Right forelimb (tissue), 1 donor: ENCODE results near the gene LPCAT1.

Experiments used
- DNase-seq: peaks from one replicate; pipeline ENCODE4 v3.0.0-alpha.2; 2018

Gene LPCAT1

GRCh38 chr5:1478271-1479035, 45.3 kb downstream of the LPCAT1 start:
- no peak for DNase-seq

DNA sequence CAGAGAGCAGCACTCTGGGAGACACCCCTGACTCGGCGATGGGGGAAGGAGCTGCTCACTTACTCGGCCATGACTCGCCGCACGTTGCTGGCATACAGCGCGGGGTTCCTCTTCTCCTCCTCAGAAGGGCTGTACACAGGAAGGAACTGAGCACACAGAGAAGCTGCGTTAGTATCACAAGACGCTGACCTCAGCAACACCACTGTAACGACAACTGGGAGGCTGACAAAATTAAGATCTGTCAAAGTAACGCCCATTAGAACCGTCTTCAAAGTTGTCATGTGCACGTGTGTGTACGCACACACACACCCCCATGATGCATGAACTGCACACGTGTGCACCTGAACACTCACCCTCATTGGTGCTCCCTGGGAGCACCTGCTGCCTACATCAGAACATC, 46.4 kb downstream of the LPCAT1 start:
- DNase-seq = no peak

GRCh38 chr5:1476967-1477310, 46.8 kb downstream of the LPCAT1 start:
- DNase-seq = no peak

- peak; percentile 45 for DNase-seq
Observed at GRCh38 chr5:1476181-1476966, 47.4 kb downstream of the LPCAT1 start.

DNA sequence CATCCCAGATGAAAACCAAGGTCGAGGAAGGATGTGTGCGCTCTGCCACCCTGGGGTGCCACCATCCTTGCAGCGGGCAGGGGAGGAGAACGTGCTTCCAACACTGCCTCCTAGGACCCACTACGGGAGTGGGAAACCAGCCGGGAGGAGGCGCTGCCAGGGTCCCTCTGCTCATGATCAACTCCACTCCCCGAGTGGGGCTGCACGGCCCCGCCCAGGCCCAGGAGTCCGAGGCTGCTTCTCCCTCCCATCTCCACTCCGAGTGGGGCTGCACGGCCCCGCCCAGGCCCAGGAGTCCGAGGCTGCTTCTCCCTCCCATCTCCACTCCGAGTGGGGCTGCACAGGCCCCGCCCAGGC, 48.2 kb downstream of the LPCAT1 start:
- peak; percentile 27 for DNase-seq

GRCh38 chr5:1474866-1475543, 48.8 kb downstream of the LPCAT1 start:
- DNase-seq = no peak

DNA sequence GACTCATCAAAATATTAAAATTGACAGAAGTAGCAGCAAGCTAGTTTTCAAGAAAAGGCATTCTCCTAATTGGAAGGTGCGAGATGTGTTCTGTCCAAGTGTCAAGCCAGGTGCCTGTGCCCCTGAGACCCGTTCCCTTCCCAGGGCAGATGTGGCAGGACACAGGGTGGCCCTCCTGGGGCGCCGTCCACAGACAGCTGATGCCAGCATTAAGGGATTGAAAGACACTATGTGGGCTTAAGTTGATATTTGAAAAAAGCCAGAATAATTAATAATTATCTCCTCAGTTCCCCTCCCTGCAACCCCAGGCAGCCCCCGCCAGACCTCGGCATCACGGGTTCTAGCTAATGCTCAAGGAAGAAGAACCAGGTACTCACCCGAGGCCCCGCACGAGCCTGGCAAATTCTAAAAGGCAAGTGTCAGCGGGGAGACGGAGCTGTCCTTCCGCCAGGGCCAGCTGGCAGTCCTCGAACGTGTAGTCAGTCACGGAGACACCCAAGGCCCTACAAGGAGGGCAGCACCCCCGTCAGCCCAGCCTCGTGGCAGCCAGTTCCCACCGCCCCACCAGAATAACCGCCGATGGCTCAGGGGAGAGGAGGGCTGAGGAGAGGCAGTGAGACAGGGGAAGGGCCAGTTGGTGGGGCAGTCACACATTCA, 49.4 kb downstream of the LPCAT1 start:
- peak; percentile 39 for DNase-seq

- peak; percentile 21 for DNase-seq
Observed at GRCh38 chr5:1473746-1474145, 50.0 kb downstream of the LPCAT1 start.

DNA sequence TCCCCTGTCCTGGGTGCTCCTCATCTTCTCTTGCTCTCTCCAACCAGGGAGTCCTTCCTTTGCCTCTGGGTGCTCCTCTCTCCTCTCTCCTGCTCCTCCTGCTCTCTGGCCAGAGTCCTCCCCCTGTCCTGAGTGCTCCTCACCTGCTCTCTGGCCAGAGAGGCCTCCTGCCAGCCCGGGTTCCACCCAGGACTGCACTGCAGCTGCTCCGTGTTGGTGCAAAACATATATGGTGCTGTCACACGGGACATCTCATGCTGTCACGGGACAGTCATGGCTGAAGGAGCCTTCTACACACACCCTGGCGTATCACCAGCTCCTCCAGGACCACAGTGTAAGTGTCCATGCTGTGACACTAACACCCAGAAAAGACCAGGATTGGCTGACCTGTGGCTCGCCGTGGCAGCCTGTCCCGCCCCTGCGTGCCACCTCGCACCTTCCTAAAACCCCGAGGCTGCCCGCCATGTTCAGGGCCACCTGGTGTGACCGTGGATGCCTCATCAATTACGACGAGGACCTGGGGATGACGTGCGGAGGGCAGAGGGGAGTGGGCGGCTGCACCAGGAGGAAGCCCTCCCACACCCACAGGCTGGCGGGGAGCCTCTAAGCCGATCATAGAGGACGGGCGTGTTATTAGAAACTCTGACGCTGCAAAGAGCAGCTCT, 50.7 kb downstream of the LPCAT1 start:
- DNase-seq = peak; percentile 39

DNA sequence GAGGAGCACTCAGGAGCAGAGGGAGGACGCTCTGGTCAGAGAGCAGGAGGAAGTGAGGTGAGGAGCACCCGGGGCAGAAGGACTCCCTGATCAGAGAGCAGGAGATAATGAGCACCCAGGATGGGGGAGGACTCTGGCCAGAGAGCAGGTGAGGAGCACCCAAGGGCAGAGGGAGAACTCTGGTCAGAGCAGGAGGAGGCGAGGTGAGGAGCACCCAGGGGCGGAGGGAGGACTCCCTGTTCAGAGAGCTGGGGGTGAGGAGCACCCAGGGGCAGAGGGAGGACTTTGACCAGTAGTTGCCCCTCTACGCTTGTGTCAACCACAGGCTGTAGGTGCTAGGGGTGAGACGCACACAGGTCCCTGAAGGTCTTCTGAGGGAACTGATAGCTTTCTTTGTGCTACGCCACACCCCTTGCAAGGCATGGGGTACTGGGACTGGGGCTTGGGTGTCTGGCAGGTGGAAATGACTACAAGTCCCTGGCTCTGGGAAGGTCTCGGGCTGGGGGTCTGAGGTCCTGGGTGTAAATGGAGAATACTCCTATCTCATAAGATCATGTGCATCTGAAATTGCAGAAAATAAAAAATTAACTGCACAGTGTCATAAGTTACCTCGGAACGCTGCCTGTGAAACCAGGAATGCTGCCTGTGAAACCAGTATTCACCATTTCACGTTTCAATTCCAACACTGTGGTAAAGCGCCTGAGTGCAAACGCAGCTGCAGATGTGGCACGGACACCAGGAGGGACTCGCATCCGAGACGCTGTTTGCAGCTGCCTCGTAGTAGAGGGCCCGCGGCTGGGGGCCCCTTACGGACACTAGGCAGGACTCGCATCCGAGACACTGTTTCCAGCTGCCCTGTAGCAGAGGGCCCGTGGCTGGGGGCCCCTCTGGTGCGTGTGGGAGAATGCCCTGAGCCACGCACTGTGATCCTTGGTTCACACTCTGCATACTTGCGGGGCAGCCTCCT, 51.5 kb downstream of the LPCAT1 start:
- DNase-seq = peak; percentile 38

DNA sequence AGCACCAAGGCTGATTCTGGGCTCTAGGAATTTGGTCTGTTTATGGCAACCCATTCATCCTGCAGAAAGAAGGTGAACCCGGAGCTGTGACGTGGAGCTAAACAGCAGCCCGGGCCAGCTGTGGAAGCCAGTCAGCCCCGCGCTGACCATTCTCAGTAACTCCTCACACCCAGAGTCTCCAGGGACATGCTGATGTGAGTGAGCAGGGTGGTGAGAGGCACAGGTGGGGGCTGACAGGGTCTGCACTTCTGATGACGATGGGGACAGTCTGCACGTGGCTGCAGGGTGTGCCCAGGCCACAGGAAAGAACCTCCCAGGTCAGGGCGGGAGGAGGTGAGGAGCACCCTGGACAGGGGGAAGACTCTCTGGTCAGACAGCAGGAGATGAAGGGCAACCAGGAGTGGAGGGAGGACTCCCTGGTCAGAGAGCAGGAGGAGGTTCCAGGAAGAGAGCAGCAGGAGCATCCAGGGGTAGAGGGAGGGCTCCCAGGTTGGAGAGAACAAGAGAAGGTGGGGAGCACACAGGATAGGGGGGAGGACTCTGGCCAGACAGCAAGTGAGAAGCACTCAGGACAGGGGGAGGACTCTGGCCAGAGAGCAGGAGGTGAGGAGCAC, 52.4 kb downstream of the LPCAT1 start:
- DNase-seq = peak; percentile 32

- peak; percentile 39 for DNase-seq
Observed at GRCh38 chr5:1470762-1471211, 53.0 kb downstream of the LPCAT1 start.

- peak; percentile 36 for DNase-seq
Observed at GRCh38 chr5:1468629-1469527, 54.9 kb downstream of the LPCAT1 start.

DNA sequence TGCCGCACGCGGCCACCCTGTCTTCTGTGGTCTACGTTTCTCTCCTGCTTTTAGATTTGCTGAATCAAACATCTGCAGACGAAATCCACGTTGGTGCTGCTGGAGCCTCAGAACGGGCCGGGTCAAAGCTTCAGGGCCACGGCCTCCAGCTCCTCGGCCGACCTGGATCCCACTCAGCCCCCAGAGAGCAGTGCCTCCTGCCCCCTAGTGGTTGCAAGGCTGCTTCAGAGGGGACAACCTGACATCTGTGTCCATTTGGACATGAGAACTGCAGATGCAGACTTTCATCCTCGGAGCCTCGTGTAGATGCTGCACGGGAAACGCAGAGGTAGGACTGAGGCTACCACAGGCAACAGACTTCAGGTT, 55.5 kb downstream of the LPCAT1 start:
- peak; percentile 39 for DNase-seq

GRCh38 chr5:1467341-1468246, 56.2 kb downstream of the LPCAT1 start:
- DNase-seq = peak; percentile 40

DNA sequence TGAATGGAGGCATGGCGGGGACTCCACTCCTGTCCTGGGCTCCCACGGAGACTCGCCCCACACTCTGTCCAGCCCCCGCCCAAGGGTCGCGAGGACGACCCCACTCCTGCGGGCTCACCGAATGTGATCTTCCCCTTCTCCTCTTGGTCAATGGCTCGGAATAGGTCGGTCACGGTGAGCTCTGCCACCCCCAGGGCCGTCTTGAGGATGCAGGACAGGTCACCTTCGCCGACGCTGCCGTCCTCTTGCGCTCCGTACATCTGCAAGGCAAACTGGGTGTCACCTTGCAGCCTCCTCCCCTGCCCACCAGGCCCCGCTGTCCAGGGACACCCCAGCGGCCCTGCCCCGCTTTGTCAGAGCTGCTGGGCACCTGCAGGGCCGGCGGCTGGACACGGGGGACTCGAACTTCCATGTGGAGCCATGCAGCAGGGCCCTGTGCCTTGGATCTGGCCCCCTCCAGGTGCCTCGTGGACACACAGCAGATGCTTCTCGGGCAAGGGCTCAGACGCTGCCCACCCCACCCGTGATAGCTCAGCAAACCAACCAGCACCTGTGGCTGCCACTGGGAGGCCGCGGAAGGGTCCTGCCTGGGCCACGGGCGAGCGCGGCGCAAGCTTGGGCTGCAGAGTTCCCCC, 57.0 kb downstream of the LPCAT1 start:
- peak; percentile 32 for DNase-seq

- peak; percentile 6 for DNase-seq
Observed at GRCh38 chr5:1465966-1466471, 57.7 kb downstream of the LPCAT1 start.

- DNase-seq = peak; percentile 6
Observed at GRCh38 chr5:1465117-1465516, 58.6 kb downstream of the LPCAT1 start.
